ENCODE measurements around the gene CDK14.

GRCh38 chr7:90740386-90740785 lies 144.3 kb downstream of the CDK14 start:
- TF ChIP-seq POLR2AphosphoS5 (IDR thresholded peaks at IDR 0.05; ENCODE audit: low read depth, low read length), result no peak
- TF ChIP-seq POLR2A (IDR thresholded peaks at IDR 0.05; ENCODE audit: low read depth, low read length), result no peak
- no peak for TF ChIP-seq TAF1 (IDR thresholded peaks at IDR 0.05; ENCODE audit: borderline replicate concordance, low read depth, low read length)
